ENCODE results near the gene ZNF681. TPM values are rescaled to one million over a fixed set of nuclear protein-coding genes. Genes with fewer than 3 reads are reported as not detected.
"Not testable (repeated sequence)": the region's sequence is repeated elsewhere in the genome, so short reads cannot be mapped to it uniquely, and the experiment has no call there.

The ZNF681 gene
- total RNA-seq, 1 donor from 2014 or later: 9.4 TPM

DNA sequence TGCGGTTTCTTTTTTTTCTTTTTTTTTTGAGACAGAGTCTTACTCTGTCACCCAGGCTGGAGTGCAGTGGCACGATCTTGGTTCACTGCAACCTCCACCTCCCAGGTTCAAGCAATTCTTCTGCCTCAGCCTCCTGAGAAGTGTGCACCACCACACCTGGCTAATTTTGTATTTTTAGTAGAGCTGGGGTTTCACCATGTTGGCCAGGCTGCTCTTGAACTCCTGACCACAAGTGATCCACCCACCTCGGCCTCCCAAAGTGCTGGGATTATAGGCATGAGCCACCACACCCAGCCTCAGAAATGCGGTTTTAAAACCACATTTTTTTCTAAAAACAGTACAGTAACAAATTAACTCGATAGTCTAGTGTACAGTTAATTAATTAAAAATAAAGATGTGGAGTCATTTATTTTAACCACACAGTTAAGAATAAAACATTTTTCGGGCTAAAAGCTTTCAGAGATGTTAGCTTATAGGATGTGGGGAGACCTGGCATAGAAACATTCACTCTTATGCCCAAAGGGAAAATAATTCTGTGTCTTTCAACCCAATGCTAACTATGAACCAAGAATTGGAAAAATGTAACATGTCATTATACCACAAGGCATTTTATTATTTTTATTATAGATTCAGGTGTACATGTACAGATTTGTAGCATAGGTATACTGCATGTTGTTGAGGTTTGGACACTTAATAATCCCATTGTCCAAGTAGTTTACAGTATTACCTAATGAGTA lies 27.8 kb downstream of the ZNF681 start:
- not testable (repeated sequence) for H3K4me1 Mint-ChIP-seq; H3K36me3 Mint-ChIP-seq (ENCODE audit: low read depth); H3K27me3 Mint-ChIP-seq (ENCODE audit: low read depth); H3K27ac Mint-ChIP-seq (ENCODE audit: unreplicated experiment); H3K4me3 Mint-ChIP-seq; DNase-seq (ENCODE audit: low read depth, low spot score)
- peaks cover 11% of the 10 kb centered on the region for H3K9me3 Mint-ChIP-seq

DNA sequence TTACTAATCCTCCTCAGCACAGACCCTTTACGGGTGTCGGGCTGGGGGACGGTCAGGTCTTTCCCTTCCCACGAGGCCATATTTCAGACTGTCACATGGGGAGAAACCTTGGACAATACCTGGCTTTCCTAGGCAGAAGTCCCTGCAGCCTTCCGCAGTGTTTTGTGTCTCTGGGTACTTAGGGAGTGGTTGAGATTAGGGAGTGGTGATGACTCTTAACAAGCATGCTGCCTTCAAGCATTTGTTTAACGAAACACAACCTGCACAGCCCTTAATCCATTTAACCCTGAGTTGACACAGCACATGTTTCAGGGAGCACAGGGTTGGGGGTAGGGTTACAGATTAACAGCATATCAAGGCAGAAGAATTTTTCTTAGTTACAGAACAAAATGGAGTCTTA lies 34.5 kb downstream of the ZNF681 start:
- not testable (repeated sequence) for H3K9me3 Mint-ChIP-seq; H3K4me1 Mint-ChIP-seq; H3K4me3 Mint-ChIP-seq; H3K36me3 Mint-ChIP-seq (ENCODE audit: low read depth); H3K27ac Mint-ChIP-seq (ENCODE audit: unreplicated experiment); DNase-seq (ENCODE audit: low read depth, low spot score)
- peaks cover 10% of the 10 kb centered on the region for H3K27me3 Mint-ChIP-seq (ENCODE audit: low read depth)

- no peaks in the 10 kb centered on the region for H3K36me3 Mint-ChIP-seq (ENCODE audit: low read depth)
- TF ChIP-seq CTCF (conservative IDR thresholded peaks at IDR 0.05): no peak
- H3K9me3 Mint-ChIP-seq: no peaks in the 10 kb centered on the region
- peaks cover 23% of the 10 kb centered on the region for H3K27me3 Mint-ChIP-seq (ENCODE audit: low read depth)
- H3K4me1 Mint-ChIP-seq: no peaks in the 10 kb centered on the region
- DNase-seq (ENCODE audit: low read depth, low spot score): no peak
- H3K4me3 Mint-ChIP-seq: no peak overlapping the region
- no peak overlapping the region for H3K27ac Mint-ChIP-seq (ENCODE audit: unreplicated experiment)
Measured at GRCh38 chr19:23718802-23719201, 39.9 kb downstream of the ZNF681 start.

- Mint-ChIP-seq H3K4me3 (no peak overlapping the region), H3K9me3 (no peaks in the 10 kb centered on the region), H3K36me3 (ENCODE audit: low read depth) (no peaks in the 10 kb centered on the region), H3K4me1 (no peaks in the 10 kb centered on the region), H3K27ac (ENCODE audit: unreplicated experiment) (no peak overlapping the region), H3K27me3 (ENCODE audit: low read depth) (peaks cover 23% of the 10 kb centered on the region)
- TF ChIP-seq CTCF (conservative IDR thresholded peaks at IDR 0.05): no peak
- no peak for DNase-seq (ENCODE audit: low read depth, low spot score)
Measured at GRCh38 chr19:23716792-23717191, 41.9 kb downstream of the ZNF681 start.

- Mint-ChIP-seq H3K27me3 (ENCODE audit: low read depth) (no peaks in the 10 kb centered on the region), H3K36me3 (ENCODE audit: low read depth) (no peaks in the 10 kb centered on the region), H3K27ac (ENCODE audit: unreplicated experiment) (no peak overlapping the region), H3K9me3 (peaks cover 4% of the 10 kb centered on the region), H3K4me1 (no peaks in the 10 kb centered on the region), H3K4me3 (no peak overlapping the region)
- DNase-seq (ENCODE audit: low read depth, low spot score): no peak
- TF ChIP-seq CTCF (conservative IDR thresholded peaks at IDR 0.05): no peak
Measured at GRCh38 chr19:23709347-23709746, 49.3 kb downstream of the ZNF681 start.

DNA sequence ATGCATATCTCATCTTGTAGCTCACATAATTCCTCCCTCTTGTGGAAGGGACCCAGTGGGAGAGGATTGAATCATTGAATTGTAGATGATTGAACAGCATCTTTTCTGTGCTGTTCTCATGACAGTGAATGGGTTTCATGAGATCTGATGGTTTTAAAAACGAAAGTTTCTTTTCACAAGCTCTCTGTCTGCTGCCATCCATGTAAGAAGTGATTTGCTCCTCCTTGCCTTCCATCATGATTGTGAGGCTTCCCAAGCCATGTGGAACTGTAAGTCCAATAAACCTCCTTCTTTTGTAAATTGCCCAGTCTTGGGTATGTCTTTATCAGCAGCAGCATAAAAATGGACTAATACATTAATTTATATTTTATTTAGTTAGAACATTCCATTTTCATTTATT lies 52.0 kb downstream of the ZNF681 start:
- Mint-ChIP-seq H3K9me3 (peaks cover 10% of the 10 kb centered on the region), H3K36me3 (ENCODE audit: low read depth) (peaks cover 4% of the 10 kb centered on the region), H3K4me3 (no peak overlapping the region), H3K27ac (ENCODE audit: unreplicated experiment) (no peak overlapping the region), H3K4me1 (no peaks in the 10 kb centered on the region), H3K27me3 (ENCODE audit: low read depth) (no peaks in the 10 kb centered on the region)
- no peak for TF ChIP-seq CTCF (conservative IDR thresholded peaks at IDR 0.05)
- DNase-seq (ENCODE audit: low read depth, low spot score): no peak

Data from neural crest cell (in vitro differentiated cells).